GM18868 (cell line): ENCODE data around the gene TMEM190.
"Not testable (repeated sequence)": the region's sequence is repeated elsewhere in the genome, so short reads cannot be mapped to it uniquely, and the experiment has no call there.

ENCODE experiments used
- ATAC-seq: cut with Tn5 transposase; IDR thresholded peaks from one replicate; pipeline ENCODE4 v1.9.1; 2021; ENCODE audit warnings: mild to moderate bottlenecking, moderate library complexity; ENCODE audit not compliant: unreplicated experiment

The TMEM190 gene

DNA sequence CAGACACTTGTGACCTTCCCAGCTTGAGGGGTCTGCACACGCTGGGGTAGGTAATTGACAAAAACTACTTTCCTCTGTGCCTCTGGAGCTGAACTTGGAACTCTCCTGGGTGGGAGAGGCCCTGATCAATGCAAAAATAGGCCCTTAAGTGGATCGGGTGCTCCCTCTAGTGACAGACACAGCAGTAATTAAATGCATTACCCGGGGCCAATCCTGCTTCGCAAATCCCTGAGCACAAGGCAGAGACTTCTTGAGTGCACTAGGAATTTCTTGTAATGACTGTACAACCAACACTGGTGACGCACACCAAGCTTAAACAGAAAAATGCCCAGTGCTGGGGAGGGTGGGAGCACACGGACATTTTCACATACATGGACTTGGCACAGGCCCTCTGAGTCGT is 41.6 kb downstream of the TMEM190 start:
- ATAC-seq: no peak

DNA sequence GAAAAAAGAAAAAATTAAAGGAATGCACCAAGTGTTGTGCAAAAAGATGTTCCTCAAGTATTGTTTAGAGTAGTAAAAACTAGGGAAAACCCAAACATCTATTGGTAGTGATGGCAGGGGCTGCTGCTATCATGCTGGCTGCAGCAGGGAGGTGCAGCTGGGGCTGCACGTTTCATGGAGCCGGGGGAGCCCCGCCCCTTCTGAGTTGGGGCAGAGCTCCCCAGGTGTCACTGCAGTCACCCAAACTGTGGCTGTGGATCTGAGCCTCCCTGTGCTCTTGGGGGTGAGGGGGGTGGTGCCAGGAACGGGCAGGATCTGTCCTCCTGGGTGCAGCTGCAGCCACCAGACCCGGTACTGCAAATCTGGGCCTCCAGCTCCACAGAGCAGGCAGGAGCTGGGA is 42.5 kb downstream of the TMEM190 start:
- ATAC-seq: no peak

DNA sequence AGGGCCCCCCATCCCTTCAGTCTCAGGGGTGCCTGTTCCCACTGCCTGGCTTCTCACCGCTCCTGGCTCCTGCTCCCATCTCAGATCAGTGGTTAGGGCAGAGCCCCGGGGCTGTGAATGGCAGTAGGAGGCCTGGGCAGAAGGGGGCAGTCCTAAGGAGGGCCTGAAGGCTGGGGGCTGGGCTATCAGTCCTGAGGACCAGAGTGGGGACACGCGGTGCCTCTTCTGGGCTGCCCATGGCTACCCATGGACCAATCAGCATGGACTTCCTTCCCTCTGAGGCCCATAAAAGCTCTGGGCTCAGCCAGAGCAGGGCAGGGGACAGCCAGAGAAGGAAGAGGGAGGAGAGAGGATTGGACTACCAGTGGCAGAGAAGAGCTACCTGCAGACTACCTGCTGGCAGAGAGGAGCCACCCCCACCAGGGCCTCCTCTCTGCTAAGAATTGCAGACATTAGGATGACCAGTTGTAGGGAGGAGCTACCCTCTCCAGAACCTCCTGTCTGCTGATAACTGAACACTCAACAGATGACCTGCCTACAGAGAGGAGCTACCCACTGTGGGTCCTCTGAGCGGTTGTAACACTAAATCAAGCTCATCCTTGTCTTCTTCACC is 43.1 kb downstream of the TMEM190 start:
- ATAC-seq: no peak

DNA sequence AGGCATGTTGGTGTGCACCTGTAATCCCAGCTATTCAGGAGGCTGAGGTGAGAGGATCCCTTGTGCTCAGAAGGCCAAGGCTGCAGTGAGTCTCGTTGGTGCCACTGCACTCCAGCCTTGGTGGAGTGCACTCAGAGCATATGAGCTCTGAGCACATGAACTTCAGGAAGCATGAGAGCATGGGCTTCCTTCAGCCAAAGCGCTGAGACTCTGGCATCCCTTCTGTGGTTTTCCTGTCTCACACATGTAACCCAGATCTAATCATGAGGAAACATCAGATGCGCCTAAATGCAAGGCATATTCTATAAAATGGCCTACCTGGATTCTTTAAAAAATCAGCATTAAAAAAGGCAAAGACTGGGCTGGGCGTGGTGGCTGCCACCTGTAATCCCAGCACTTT is 44.7 kb downstream of the TMEM190 start:
- ATAC-seq: not testable (repeated sequence)

DNA sequence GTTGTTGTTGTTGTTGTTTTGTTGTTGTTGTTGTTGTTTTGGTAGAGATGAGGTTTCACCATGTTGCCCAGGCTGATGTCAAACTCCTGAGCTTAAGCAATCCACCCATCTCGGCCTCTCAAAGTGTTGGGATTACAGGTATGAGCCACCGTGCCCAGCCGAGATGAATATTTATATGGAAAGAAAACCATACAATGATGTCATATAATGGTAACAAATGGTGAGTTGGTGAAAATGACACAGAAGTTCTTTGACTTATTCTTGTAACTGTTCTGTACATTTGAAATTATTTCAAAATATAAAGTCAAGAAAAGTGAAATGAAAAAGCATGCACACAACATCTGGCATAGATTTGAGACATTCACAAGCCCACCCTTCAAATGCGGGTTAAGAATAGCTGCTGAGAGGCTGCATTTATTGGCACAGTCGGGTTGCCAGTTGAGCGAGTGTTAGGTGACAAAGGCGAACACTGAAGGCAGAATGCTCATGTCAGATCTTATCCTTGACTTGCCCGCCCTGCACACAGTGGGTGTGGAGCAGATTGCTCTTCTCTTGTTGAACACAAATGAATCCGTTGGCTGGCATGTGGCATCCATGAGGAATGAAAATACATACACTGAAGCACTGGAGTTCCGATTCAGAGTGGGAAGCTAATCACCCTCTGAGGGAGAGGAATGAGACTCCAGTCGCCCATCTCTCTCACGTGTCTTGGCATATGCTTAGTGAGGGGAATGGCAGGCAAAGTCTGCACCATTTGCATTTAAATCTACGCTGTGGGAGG is 46.8 kb downstream of the TMEM190 start:
- no peak for ATAC-seq

DNA sequence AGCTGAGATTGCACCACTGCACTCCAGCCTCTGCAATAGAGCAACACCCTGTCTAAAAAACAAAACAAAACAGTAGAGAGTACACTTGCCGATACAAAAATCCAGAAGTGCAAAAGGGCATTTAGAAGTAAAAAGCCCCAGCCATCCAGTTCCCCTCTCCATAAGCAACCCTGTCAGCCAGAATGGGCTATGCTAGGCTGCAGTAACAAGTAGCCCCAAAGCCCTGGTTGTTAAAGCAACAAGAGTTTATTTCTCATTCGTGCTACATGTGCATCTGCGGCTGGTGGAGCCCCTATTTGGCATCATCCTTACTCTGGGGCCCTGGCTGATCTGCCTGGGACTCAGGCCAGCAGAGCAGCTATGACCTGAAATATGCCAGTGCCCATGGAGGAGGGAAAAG is 47.9 kb downstream of the TMEM190 start:
- no peak for ATAC-seq

DNA sequence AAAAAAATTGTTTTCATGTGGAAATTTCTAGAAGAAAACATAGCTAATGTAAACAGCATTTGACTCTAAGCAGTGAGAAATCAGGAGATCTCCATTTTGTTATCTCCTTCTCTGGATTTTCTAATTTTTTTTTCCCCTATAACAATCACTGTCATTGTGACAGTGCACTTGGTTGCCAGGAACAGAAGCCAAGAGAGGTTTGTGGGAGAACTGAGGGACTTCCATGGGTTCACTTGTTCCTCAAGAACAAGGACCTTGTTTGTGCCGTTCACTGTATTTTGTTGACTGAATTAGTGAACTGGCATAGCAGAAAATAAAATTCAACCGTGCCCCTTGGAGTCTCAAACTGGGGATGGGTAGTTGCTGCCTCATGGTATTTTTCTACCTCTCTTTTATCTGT is 49.4 kb downstream of the TMEM190 start:
- no peak for ATAC-seq
